ENCODE measurements around the gene SCN5A. TPM values are rescaled to one million over a fixed set of nuclear protein-coding genes. Genes with fewer than 3 reads are reported as not detected.

SCN5A gene
- 0.29 and 1.2 TPM in 2 replicates for total RNA-seq

GRCh38 chr3:38649500-38650247, at the start of gene SCN5A:
Gene SCN5A (minus strand): TSS chr3:38649687. CDS start chr3:38633307, 16,380 bp downstream.

Other genes with a start within 250 kb of the SCN5A start
- 1.8 and 2.0 TPM in 2 replicates for gene ACVR2B, start 195.8 kb downstream of the SCN5A start, total RNA-seq
- gene EXOG, start 153.3 kb downstream of the SCN5A start, total RNA-seq = 9.1 and 19.3 TPM in 2 replicates
- not detected in 2 replicates for gene SCN10A, start 166.5 kb upstream of the SCN5A start, total RNA-seq